Trophoblast cell (in vitro differentiated cells and primary cell): ENCODE results near the gene MTHFD1L.

Experiments
- DNase-seq, 2 donors: peaks; one replicate each; pipeline ENCODE4 v3.0.0-alpha.2; 2016
- H2AFZ ChIP-seq: 2 replicates; pipeline ENCODE4 v1.6.1; 2013; ENCODE audit warnings: low read length, moderate library complexity, mild to moderate bottlenecking; ENCODE audit not compliant: insufficient read depth, poor library complexity
- H2AK5ac ChIP-seq: 2 replicates; pipeline ENCODE4 v1.6.1; 2013; ENCODE audit warnings: mild to moderate bottlenecking, low read length
- H2BK120ac ChIP-seq: 2 replicates; pipeline ENCODE4 v1.6.1; 2013; ENCODE audit warnings: low read length, mild to moderate bottlenecking, moderate library complexity; ENCODE audit not compliant: insufficient read depth, poor library complexity
- H2BK12ac ChIP-seq: 2 replicates; pipeline ENCODE4 v1.6.1; 2013; ENCODE audit warnings: mild to moderate bottlenecking, low read length, moderate library complexity
- H2BK5ac ChIP-seq: 2 replicates; pipeline ENCODE4 v1.6.1; 2013; ENCODE audit warnings: low read length, low read depth, moderate library complexity, mild to moderate bottlenecking; ENCODE audit not compliant: poor library complexity
- H3K14ac ChIP-seq: 2 replicates; pipeline ENCODE4 v1.6.1; 2013; ENCODE audit warnings: mild to moderate bottlenecking, low read length
- H3K18ac ChIP-seq: 2 replicates; pipeline ENCODE4 v1.6.1; 2013; ENCODE audit warnings: mild to moderate bottlenecking, low read length
- H3K23ac ChIP-seq: 2 replicates; pipeline ENCODE4 v1.6.1; 2013; ENCODE audit warnings: low read length
- H3K27ac ChIP-seq: 2 replicates; pipeline ENCODE4 v1.5.1; 2013; ENCODE audit warnings: low read depth, mild to moderate bottlenecking, inconsistent platforms, low read length, moderate library complexity
- H3K27me3 ChIP-seq: 2 replicates; pipeline ENCODE4 v1.6.1; 2013; ENCODE audit warnings: inconsistent platforms, mild to moderate bottlenecking, low read length, moderate library complexity; ENCODE audit not compliant: insufficient read depth
- H3K36me3 ChIP-seq, 2 experiments: 1 replicate in 1 of 2; 2 replicates in 1 of 2; pipeline ENCODE4 v1.6.1; 2013; ENCODE audit warnings: low read length in 2 of 2, mild to moderate bottlenecking in 2 of 2, moderate library complexity in 1 of 2; ENCODE audit not compliant: insufficient read depth in 2 of 2, control insufficient read depth in 1 of 2
- H3K4ac ChIP-seq: 2 replicates; pipeline ENCODE4 v1.6.1; 2013; ENCODE audit warnings: low read depth, mild to moderate bottlenecking, low read length, moderate library complexity
- H3K4me1 ChIP-seq, 2 experiments: 1 replicate in 1 of 2; 2 replicates in 1 of 2; pipeline ENCODE4 v1.6.1; 2013; ENCODE audit warnings: low read length in 2 of 2, mild to moderate bottlenecking in 2 of 2, moderate library complexity in 1 of 2; ENCODE audit not compliant: insufficient read depth in 2 of 2, control insufficient read depth in 1 of 2
- H3K4me2 ChIP-seq: 2 replicates; pipeline ENCODE4 v1.6.1; 2013; ENCODE audit warnings: inconsistent platforms, mild to moderate bottlenecking, low read length, moderate library complexity
- H3K4me3 ChIP-seq: 2 replicates; pipeline ENCODE4 v1.5.1; 2013; ENCODE audit warnings: mild to moderate bottlenecking, low read depth, low read length, inconsistent platforms
- H3K79me1 ChIP-seq: one replicate; pipeline ENCODE4 v1.6.1; 2013; ENCODE audit warnings: low read length
- H3K79me2 ChIP-seq: 2 replicates; pipeline ENCODE4 v1.6.1; 2013; ENCODE audit warnings: low read length, mild to moderate bottlenecking; ENCODE audit not compliant: control insufficient read depth, insufficient read depth, poor library complexity
- H3K9ac ChIP-seq: 2 replicates; pipeline ENCODE4 v1.6.1; 2013; ENCODE audit warnings: mild to moderate bottlenecking, low read length
- H3K9me3 ChIP-seq: 2 replicates; pipeline ENCODE4 v1.6.1; 2013; ENCODE audit warnings: low read depth, mild to moderate bottlenecking, control low read depth, inconsistent platforms, low read length; ENCODE audit not compliant: insufficient read depth
- H4K12ac ChIP-seq: 2 replicates; pipeline ENCODE4 v1.6.1; 2013; ENCODE audit warnings: low read depth, mild to moderate bottlenecking, low read length, moderate library complexity
- H4K8ac ChIP-seq: 2 replicates; pipeline ENCODE4 v1.6.1; 2013; ENCODE audit warnings: low read depth, mild to moderate bottlenecking, low read length, moderate library complexity
- H4K91ac ChIP-seq: one replicate; pipeline ENCODE4 v1.6.1; 2013; ENCODE audit warnings: low read depth, mild to moderate bottlenecking, low read length, moderate library complexity
- WGBS: extraction: QIAGEN DNeasy Blood & Tissue Kit; methylation state at CpG from one replicate; pipeline ENCODE4 v1.1.7; 2013; ENCODE audit warnings: missing lambda C conversion rate; ENCODE audit not compliant: insufficient read length, insufficient coverage; ENCODE audit errors: extremely low coverage; 5-methylcytosine and 5-hydroxymethylcytosine counted together

Gene MTHFD1L

GRCh38 chr6:150905769-150906168 lies 40.3 kb downstream of the MTHFD1L start:
- no peak overlapping the region for H3K18ac ChIP-seq
- H3K27me3 ChIP-seq, result no peaks in the 10 kb centered on the region
- H3K4me2 ChIP-seq, result no peak overlapping the region
- H3K9ac ChIP-seq, result no peak overlapping the region
- H3K4me3 ChIP-seq, result no peak overlapping the region
- no peaks in the 10 kb centered on the region for H3K9me3 ChIP-seq
- no peak for DNase-seq
- H4K8ac ChIP-seq, result no peak overlapping the region
- no peak overlapping the region for H4K12ac ChIP-seq
- H2BK5ac ChIP-seq, result no peak overlapping the region
- H3K79me1 ChIP-seq, result no peaks in the 10 kb centered on the region
- no peak overlapping the region for H3K14ac ChIP-seq
- H2BK120ac ChIP-seq, result no peak overlapping the region
- H3K23ac ChIP-seq, result no peak overlapping the region
- H2AFZ ChIP-seq, result no peak overlapping the region
- H3K4ac ChIP-seq, result no peak overlapping the region
- no peak overlapping the region for H4K91ac ChIP-seq
- H2BK12ac ChIP-seq, result no peak overlapping the region
- H2AK5ac ChIP-seq, result no peak overlapping the region
- no peak overlapping the region for H3K27ac ChIP-seq
- WGBS, result no CpG with 5 or more reads among the region's 6 CpGs
- no peaks in the 10 kb centered on the region for H3K4me1 ChIP-seq
- H3K79me2 ChIP-seq, result no peaks in the 10 kb centered on the region
- peaks cover 7 to 9% of the 10 kb centered on the region in 2 experiments for H3K36me3 ChIP-seq

- Histone ChIP-seq H3K79me1 (no peaks in the 10 kb centered on the region), H2AK5ac (no peak overlapping the region), H3K4me1 (no peaks in the 10 kb centered on the region), H3K4ac (no peak overlapping the region), H3K23ac (no peak overlapping the region), H3K9me3 (no peaks in the 10 kb centered on the region), H3K4me2 (no peak overlapping the region), H3K4me3 (peak overlapping the region; percentile 23), H4K12ac (no peak overlapping the region), H2BK120ac (no peak overlapping the region), H3K18ac (no peak overlapping the region), H2BK12ac (no peak overlapping the region), H2BK5ac (no peak overlapping the region), H2AFZ (no peak overlapping the region), H3K27ac (no peak overlapping the region), H3K27me3 (no peaks in the 10 kb centered on the region), H3K9ac (no peak overlapping the region), H4K8ac (no peak overlapping the region), H3K14ac (no peak overlapping the region), H4K91ac (no peak overlapping the region), H3K79me2 (no peaks in the 10 kb centered on the region), H3K36me3 (peaks cover 9 to 10% of the 10 kb centered on the region in 2 experiments)
- DNase-seq, result no peak
- WGBS, result no CpG with 5 or more reads among the region's 1 CpG
Measured at GRCh38 chr6:150906641-150907326, 41.3 kb downstream of the MTHFD1L start.

- Histone ChIP-seq H3K9ac (no peak overlapping the region), H3K14ac (no peak overlapping the region), H2AFZ (no peak overlapping the region), H3K18ac (no peak overlapping the region), H3K79me1 (no peaks in the 10 kb centered on the region), H3K36me3 (peaks cover 9 to 10% of the 10 kb centered on the region in 2 experiments), H4K12ac (no peak overlapping the region), H3K23ac (no peak overlapping the region), H3K9me3 (no peaks in the 10 kb centered on the region), H3K4me1 (no peaks in the 10 kb centered on the region), H2BK5ac (no peak overlapping the region), H3K27ac (no peak overlapping the region), H3K4me3 (no peak overlapping the region), H4K8ac (no peak overlapping the region), H3K4ac (no peak overlapping the region), H3K79me2 (no peaks in the 10 kb centered on the region), H3K4me2 (no peak overlapping the region), H2AK5ac (no peak overlapping the region), H3K27me3 (no peaks in the 10 kb centered on the region), H4K91ac (no peak overlapping the region), H2BK12ac (no peak overlapping the region), H2BK120ac (no peak overlapping the region)
- no CpG with 5 or more reads among the region's 8 CpGs for WGBS
- DNase-seq, result no peak
Measured at GRCh38 chr6:150907383-150907782, 41.9 kb downstream of the MTHFD1L start.

- H2BK5ac ChIP-seq, result no peak overlapping the region
- H3K36me3 ChIP-seq, result peaks cover 10 to 11% of the 10 kb centered on the region in 2 experiments
Measured at GRCh38 chr6:150908901-150909300, 43.4 kb downstream of the MTHFD1L start.

More at GRCh38 chr6:150908901-150909300, 43.4 kb downstream of the MTHFD1L start:
- Histone ChIP-seq H3K4me2 (no peak overlapping the region), H4K12ac (no peak overlapping the region), H3K9me3 (no peaks in the 10 kb centered on the region), H2AK5ac (no peak overlapping the region), H3K79me2 (no peaks in the 10 kb centered on the region), H3K4me3 (no peak overlapping the region), H3K4ac (no peak overlapping the region), H2AFZ (no peak overlapping the region), H3K23ac (no peak overlapping the region), H4K8ac (no peak overlapping the region), H3K18ac (no peak overlapping the region), H3K9ac (no peak overlapping the region), H3K27ac (no peak overlapping the region), H2BK12ac (no peak overlapping the region), H2BK120ac (no peak overlapping the region), H3K27me3 (no peaks in the 10 kb centered on the region), H3K79me1 (no peaks in the 10 kb centered on the region), H4K91ac (no peak overlapping the region), H3K4me1 (no peaks in the 10 kb centered on the region), H3K14ac (no peak overlapping the region)
- DNase-seq, result no peak
- no CpG with 5 or more reads among the region's 2 CpGs for WGBS
